HG03442 (cell line): Measurements from ENCODE around the gene SPRR2B.
"Not testable (repeated sequence)": the region's sequence is repeated elsewhere in the genome, so short reads cannot be mapped to it uniquely, and the experiment has no call there.

Experiments used
- ATAC-seq: cut with Tn5 transposase; IDR thresholded peaks from one replicate; pipeline ENCODE4 v1.9.1; 2021; ENCODE audit warnings: mild to moderate bottlenecking, moderate library complexity; ENCODE audit not compliant: unreplicated experiment

SPRR2B gene

DNA sequence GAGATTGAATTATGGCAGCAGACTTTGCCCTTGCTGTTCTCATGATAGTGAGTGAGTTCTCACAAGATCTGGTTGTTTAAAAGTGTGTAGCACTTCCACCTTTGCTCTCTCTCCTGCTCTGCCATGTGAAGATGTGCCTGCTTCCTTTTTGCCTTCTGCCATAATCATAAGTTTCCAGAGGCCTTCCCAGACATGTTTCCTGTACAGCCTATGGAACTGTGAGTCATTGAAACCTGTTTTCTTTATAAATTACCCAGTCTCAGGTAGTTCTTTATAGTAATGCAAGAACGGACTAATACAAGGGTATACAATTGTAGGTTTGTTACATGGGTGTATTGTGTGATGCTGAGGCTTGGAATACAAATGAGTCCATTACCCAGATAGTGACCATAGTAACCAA lies 36.2 kb downstream of the SPRR2B start:
- ATAC-seq, result no peak

DNA sequence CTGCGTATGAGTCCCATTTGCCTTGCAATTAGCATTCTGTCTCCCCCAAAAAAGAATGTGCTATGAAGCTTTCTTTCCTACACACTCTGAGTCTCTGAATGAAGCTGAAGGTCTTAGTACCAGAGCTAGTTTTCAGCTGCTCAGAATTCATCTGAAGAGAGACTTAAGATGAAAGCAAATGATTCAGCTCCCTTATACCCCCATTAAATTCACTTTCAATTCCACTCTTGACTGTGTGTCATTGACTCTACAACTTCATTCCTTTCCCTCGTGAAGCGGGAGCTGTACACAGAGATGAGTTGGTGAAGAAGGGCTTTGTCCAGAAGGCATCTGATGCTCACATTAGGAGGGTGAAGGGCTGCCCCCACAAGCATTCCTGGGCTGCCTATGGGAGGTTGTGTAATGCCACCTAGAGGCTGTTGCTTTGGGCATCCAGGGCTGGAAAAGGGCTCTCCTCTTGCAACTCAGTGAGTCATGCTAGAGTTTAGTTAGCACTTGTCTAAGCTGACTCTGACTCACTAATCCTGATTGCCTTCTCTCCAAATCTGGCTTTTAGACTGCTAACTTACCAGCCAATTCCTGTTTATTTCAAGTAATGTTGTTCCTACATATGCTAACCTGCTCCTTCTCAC lies 38.6 kb downstream of the SPRR2B start:
- ATAC-seq, result no peak

DNA sequence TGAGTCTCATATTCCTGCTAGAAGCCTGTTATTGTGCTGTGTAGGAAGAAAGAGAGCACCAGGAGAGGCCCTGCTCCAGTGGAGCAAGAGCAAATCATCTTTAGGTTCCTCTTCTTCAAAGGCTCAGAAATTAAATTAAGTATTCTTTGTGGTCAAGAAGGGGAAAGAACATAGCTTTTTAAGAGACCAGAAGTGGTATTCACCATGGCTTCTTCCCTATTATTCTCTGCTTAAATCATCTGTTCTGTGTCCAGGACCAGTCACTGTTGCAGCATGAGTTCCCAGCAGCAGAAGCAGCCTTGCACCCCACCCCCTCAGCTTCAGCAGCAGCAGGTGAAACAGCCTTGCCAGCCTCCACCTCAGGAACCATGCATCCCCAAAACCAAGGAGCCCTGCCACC lies 39.3 kb downstream of the SPRR2B start:
- no peak for ATAC-seq

DNA sequence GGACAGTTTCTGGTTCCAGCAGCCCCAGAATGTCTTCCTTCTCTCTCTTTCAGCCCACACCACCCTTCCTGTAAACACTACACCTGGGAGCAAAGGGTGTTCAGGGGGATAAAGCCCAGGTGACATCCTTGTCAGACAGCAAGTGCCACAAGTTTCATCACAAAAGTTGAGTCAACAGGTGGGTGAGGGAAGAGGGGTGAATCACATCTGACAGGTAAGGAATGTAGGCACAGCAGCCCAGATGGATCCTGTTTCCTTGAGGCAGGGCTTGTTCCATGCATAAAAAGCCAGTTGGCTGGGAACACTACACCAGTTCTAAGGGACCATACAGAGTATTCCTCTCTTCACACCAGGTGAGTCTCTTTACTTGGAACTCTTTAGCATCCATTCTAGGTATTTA lies 40.5 kb downstream of the SPRR2B start, which contains the start of gene SPRR1B:
Gene SPRR1B (plus strand): TSS at position 309 of the 400 bp plus-strand sequence. CDS start 1,143 bp downstream, outside the sequence.
- ATAC-seq, result no peak

DNA sequence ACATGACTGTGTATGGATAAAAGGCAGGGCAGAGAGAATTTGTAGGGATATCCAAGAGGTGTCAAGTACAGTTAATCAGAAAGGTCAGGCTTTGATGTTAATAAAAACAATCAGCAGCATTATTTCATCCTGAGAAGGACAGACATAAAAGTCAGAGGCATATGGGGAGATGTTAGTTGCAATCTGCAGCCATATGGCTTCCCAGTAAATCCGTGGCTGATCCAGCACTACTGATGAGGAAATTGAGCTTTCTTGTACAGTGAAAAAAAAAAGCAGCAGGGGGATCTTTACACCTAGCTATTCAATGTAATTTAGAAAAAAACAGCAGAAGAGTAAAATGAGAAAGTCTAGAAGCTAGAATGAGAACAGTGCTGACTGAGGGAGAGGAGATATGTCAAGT lies 42.6 kb downstream of the SPRR2B start:
- ATAC-seq, result no peak

DNA sequence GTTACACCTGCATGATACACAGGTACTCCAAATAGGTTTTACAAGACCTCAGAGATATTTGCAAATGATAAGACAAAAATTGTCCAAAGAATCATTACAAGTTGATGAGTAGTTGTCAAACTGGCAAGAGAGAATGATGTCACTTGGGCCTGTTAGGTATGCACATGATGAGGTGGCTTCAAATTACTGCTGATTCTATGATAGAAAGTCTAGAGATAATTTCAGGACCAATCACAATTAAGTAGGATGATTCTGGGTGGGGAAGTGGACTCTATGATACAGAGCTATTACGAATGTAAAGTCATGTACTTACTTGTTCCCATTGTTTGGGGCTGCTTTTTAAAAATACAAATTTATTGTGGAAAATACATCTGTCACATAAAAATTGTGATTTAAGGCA lies 45.6 kb downstream of the SPRR2B start:
- no peak for ATAC-seq

DNA sequence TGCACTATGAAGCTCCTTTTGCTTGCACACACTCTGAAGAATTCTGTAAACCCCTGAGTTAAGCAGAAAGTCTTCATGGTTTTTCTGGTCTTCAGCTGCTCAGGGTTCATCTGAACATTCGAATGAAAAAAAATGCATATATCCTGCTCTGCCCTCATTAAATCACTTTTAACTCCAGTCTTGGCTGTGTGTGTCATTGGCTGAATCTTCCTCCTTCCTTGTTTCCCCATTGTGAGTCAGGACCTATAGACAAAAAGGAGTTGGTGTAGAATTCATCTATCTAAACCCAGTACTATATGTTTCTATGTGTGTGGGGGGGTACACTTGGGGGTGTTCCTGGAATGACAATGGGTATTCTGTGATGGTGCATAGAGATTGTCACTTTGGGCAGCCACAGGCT lies 47.0 kb downstream of the SPRR2B start:
- ATAC-seq, result no peak

DNA sequence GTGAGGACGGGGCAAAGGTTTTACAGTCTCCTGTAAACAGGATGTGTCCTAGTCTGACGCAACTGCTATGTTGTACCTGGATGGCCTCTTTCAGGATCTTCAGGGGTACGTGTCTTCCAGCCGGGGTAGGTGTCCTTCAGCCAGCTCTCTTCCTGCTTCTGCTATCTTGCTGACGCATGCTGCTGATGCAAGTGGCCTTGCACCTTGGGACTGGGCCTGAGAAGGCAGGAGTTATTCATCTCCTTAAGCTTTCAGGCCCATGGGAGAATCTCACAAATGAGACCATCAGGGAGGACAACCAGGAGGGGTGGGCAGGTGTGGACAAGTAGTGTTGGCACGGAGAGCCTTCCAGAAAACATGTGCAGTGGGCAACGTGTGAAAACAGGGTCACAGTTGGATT lies 48.3 kb downstream of the SPRR2B start:
- no peak for ATAC-seq

DNA sequence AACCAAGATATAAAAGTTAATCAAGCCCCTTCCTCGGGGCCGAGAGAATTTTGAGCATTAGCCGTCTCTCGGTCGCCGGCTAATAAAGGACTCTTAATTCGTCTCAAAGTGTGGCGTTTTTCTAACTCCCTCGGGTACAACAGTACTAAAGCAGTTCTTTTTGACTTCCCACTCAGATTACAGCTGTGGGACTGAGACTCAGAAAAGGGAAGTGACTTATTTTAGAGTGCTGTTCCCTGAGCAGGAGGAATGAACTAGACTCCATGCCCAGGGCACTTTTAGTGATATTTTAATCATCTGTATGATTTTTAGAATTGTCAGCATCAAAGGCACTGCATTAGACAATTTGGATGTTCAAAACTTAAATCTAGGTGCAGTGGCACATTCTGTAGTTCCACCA lies 49.1 kb downstream of the SPRR2B start:
- not testable (repeated sequence) for ATAC-seq

DNA sequence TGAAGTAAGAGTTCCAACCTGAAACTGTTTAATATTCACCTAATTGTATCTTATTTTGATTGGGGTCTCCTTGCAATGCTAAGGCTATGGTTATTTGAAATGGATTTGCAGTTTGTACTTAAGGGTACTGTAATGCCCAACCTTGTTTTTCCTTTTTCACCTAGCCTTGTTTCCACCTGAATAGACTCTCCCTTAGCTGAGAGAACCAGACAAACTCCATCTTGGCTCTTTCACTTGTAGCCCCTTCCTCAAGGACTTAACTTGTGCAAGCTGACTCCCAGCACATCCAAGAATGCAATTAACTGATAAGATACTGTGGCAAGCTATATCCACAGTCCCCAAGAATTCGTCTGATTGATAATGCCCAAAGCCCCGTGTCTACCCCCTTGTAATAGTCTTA lies 49.6 kb downstream of the SPRR2B start:
- not testable (repeated sequence) for ATAC-seq
